ENCODE data around the gene SETBP1. TPM values are rescaled to one million over a fixed set of nuclear protein-coding genes. Genes with fewer than 3 reads are reported as not detected.

SETBP1 gene
- polyA plus RNA-seq, 1 experiment, result 2.9 TPM

- POLR2A ChIA-PET, result no interaction called here
- H3K4me3 ChIP-seq (ENCODE audit: low read depth, low read length), result no peak overlapping the region
- DNase-seq (ENCODE audit: low read depth), result no peak
- H3K27me3 ChIP-seq (ENCODE audit: control insufficient read depth, insufficient read depth, low read length), result no peaks in the 10 kb centered on the region
- no peak for TF ChIP-seq CTCF (IDR thresholded peaks at IDR 0.05; ENCODE audit: insufficient read depth, low read depth, low read length)
- H3K36me3 ChIP-seq (ENCODE audit: control insufficient read depth, insufficient read depth, low read length), result no peaks in the 10 kb centered on the region
- CTCF ChIA-PET, result interaction anchor here (0.5 kb wide), 1 partner anchor 778 kb away, joined by 3 read pairs; no protein-coding TSS in a partner anchor
These were observed 365.5 kb downstream of the SETBP1 start for GRCh38 chr18:45046228-45046627.

GRCh38 chr18:45046961-45047360 is 366.3 kb downstream of the SETBP1 start:
- POLR2A ChIA-PET, result no interaction called here

GRCh38 chr18:45049578-45050319 is 369.1 kb downstream of the SETBP1 start:
- no peak for TF ChIP-seq CTCF (IDR thresholded peaks at IDR 0.05; ENCODE audit: insufficient read depth, low read depth, low read length)
- CTCF ChIA-PET, result interaction anchor here (0.6 to 1.4 kb wide), 3 partner anchors 163 to 464 kb away, joined by 3 read pairs; no protein-coding TSS in a partner anchor
- Histone ChIP-seq H3K27me3 (ENCODE audit: control insufficient read depth, insufficient read depth, low read length) (no peaks in the 10 kb centered on the region), H3K4me3 (ENCODE audit: low read depth, low read length) (no peak overlapping the region), H3K36me3 (ENCODE audit: control insufficient read depth, insufficient read depth, low read length) (no peaks in the 10 kb centered on the region)
- DNase-seq (ENCODE audit: low read depth), result no peak
- POLR2A ChIA-PET, result no interaction called here

More at GRCh38 chr18:45046961-45047360, 366.3 kb downstream of the SETBP1 start:
- no peak overlapping the region for H3K4me3 ChIP-seq (ENCODE audit: low read depth, low read length)
- DNase-seq (ENCODE audit: low read depth), result no peak
- TF ChIP-seq CTCF (IDR thresholded peaks at IDR 0.05; ENCODE audit: insufficient read depth, low read depth, low read length), result no peak
- H3K36me3 ChIP-seq (ENCODE audit: control insufficient read depth, insufficient read depth, low read length), result no peaks in the 10 kb centered on the region
- no peaks in the 10 kb centered on the region for H3K27me3 ChIP-seq (ENCODE audit: control insufficient read depth, insufficient read depth, low read length)
- CTCF ChIA-PET, result interaction anchor here (0.5 kb wide), 1 partner anchor 779 kb away, joined by 3 read pairs; no protein-coding TSS in a partner anchor

- Histone ChIP-seq H3K27me3 (ENCODE audit: control insufficient read depth, insufficient read depth, low read length) (no peaks in the 10 kb centered on the region), H3K4me3 (ENCODE audit: low read depth, low read length) (no peak overlapping the region), H3K36me3 (ENCODE audit: control insufficient read depth, insufficient read depth, low read length) (no peaks in the 10 kb centered on the region)
- POLR2A ChIA-PET, result interaction anchor here (0.7 kb wide), 1 partner anchor 9 kb away, joined by 3 read pairs; no protein-coding TSS in a partner anchor
- peak; percentile 87 for DNase-seq (ENCODE audit: low read depth)
- no peak for TF ChIP-seq CTCF (IDR thresholded peaks at IDR 0.05; ENCODE audit: insufficient read depth, low read depth, low read length)
- CTCF ChIA-PET, result interaction anchor here (0.6 to 1.4 kb wide), 3 partner anchors 162 to 463 kb away, joined by 3 read pairs; no protein-coding TSS in a partner anchor
These were observed 370.3 kb downstream of the SETBP1 start for GRCh38 chr18:45050712-45051601.

GRCh38 chr18:45054636-45055035 is 373.9 kb downstream of the SETBP1 start:
- CTCF ChIA-PET, result no interaction called here

More at GRCh38 chr18:45054636-45055035, 373.9 kb downstream of the SETBP1 start:
- H3K4me3 ChIP-seq (ENCODE audit: low read depth, low read length), result no peak overlapping the region
- DNase-seq (ENCODE audit: low read depth), result no peak
- TF ChIP-seq CTCF (IDR thresholded peaks at IDR 0.05; ENCODE audit: insufficient read depth, low read depth, low read length), result no peak
- H3K27me3 ChIP-seq (ENCODE audit: control insufficient read depth, insufficient read depth, low read length), result no peaks in the 10 kb centered on the region
- POLR2A ChIA-PET, result interaction anchor here (0.7 kb wide), 1 partner anchor 1400 kb away, joined by 4 read pairs; no protein-coding TSS in a partner anchor
- H3K36me3 ChIP-seq (ENCODE audit: control insufficient read depth, insufficient read depth, low read length), result no peaks in the 10 kb centered on the region

All from BJ (cell line).